ENCODE results near the gene VKORC1.
A peak's percentile ranks its signal among the peaks of the same experiment; 100 is the strongest.

Gene VKORC1

DNA sequence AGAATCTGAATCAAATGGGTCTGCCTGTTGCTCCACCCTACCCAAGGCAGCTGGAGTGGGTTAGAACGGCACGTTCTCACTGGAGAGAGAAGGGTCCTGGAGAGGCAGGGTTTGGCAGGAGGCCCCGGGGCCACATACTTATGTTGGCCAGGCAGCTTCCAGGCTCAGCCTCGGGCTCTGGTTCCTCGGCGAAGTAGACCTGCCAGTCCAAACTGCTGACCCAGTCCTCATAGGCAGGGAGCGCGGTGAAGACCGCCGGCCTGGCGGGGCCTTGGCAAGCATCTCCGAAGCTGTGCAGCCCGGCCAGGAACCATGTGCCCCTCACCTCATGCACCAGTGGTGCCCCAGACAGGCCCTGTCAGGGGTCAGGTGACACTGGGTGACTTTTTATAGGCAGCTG is 10.6 kb downstream of the VKORC1 start:
- DNase-seq (ENCODE audit: extremely low read depth in 1 of 2, low read depth in 1 of 2), result no peak

DNA sequence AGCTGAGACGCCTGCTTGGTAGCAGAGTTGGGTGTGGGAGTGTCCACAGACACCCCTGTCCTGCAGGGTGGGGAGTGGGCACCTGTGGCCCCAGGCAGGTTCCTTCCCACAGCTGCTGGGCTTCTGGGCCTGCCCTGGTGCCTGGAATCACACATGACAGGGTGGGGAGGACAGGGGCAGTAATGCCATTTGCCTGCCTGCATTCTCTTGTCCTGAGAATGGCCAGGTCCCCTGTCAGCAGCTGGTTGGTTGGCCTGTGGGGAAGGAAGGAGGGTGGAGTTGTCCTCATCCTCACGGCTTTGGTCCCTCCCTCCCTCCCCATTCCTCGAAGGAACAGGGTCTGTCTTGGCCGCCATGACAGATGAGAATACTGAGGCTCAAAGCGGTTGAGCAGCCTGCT is 11.0 kb downstream of the VKORC1 start:
- no peak for DNase-seq (ENCODE audit: extremely low read depth in 1 of 2, low read depth in 1 of 2)

DNA sequence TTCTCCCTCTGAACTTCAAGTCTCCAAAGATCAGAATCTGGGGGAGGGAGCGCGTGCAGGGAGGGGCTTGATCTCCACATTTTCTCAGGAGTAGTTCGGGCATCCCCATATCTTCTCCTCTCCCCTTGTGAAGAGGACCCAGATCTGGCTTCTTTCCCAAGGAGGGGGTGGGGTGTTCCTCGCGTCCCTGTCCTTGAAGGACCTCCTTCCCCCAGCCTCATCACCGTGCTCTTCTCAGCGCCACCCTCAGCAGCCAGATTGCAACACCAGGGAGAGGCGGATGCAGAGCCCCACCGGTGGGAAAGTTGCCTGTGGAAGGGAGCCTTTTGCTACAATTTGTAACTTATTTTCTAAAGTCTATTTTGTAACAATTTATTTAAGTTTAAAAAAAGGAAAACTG is 11.5 kb downstream of the VKORC1 start:
- no peak for DNase-seq (ENCODE audit: extremely low read depth in 1 of 2, low read depth in 1 of 2)

DNA sequence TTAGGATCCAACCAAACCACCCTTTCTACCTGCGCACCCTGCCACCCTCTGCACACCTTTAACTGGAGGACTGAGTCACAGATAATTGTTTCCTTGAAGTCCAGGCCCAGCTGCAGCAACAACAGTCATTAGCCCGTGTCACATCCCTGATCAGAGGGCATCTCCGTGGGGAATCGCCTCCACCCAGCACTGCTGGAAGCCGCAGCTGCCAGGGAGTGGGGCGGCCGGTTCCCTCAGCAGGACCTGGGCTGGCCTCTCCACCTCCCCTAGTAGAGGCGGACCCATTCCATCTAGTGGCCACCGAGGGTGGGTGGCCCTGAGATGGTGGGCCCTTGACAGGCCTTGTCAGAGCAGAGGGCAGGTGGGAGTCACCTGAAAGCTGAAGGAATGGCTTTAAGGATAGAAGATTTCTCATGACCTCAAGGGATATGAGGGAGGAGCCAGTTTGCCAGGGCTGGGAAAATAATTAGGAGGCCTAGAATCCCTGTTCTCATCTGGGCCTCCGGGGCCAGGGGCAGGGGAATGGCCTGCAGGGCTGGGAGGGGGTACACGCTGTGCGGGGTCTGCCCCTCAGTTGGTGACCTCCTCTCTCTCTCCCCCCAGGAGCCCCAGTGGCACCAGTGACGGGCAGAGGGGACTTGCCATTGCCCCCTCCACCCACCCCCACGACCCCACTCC is 12.1 kb downstream of the VKORC1 start:
- no peak for DNase-seq (ENCODE audit: extremely low read depth in 1 of 2, low read depth in 1 of 2)

DNA sequence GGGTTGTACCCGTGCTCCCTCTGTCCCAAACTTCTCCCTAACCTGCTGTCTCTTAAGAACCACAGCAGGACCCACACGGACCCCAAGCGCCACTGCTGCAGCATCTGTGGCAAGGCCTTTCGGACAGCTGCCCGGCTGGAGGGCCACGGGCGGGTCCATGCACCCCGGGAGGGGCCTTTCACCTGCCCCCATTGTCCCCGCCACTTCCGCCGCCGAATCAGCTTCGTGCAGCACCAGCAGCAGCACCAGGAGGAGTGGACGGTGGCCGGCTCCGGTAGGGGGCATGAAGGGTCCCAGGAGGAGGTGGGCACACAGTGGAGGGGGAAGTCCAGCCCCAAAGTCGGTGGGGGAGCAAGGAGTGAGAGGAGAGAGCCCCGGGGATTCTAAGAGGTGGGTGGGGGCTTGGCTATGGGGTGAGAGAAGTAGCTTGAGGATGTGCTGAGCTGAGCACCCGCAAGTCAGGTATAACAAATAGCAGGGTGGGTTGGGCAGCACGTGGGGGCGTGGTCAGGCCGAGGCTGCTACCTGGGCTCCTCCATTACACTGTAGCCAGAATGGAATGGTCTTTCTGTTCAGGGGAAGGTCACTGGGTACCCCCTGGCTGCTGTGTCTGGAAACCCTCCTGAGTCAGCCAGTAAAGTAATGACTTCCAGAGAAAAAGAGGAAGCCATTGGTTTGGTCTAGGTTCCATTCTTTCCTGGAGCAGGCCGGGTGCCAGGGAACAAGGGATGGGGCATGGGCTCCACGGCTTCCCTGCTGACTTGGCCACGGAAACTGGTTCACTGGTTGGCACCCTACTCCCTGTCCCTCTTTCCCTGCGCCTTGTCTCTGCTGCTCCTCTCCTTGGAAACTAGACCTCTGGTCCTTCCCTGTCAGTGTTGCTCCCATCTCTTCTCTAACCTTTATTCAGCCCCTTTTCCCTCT is 12.9 kb downstream of the VKORC1 start:
- no peak for DNase-seq (ENCODE audit: extremely low read depth in 1 of 2, low read depth in 1 of 2)

DNA sequence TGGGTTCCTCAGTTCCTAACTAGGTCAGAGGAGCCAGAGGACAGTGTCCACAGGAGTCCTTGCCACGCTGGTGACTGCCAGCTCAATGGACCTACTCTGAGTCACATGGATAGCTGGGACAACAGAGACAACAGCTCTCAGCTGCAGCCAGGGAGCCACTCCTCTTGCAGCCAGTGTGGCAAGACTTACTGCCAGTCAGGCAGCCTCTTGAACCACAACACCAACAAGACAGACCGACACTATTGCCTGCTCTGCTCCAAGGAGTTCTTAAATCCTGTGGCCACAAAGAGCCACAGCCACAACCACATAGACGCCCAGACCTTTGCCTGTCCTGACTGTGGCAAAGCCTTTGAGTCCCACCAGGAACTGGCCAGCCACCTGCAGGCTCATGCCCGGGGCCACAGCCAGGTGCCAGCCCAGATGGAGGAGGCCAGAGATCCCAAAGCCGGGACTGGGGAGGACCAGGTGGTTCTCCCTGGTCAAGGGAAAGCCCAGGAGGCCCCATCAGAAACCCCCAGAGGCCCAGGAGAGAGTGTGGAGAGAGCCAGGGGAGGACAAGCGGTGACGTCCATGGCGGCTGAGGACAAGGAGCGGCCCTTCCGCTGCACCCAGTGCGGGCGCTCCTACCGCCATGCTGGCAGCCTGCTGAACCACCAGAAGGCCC is 13.7 kb downstream of the VKORC1 start:
- DNase-seq (ENCODE audit: extremely low read depth in 1 of 2, low read depth in 1 of 2), result no peak

DNA sequence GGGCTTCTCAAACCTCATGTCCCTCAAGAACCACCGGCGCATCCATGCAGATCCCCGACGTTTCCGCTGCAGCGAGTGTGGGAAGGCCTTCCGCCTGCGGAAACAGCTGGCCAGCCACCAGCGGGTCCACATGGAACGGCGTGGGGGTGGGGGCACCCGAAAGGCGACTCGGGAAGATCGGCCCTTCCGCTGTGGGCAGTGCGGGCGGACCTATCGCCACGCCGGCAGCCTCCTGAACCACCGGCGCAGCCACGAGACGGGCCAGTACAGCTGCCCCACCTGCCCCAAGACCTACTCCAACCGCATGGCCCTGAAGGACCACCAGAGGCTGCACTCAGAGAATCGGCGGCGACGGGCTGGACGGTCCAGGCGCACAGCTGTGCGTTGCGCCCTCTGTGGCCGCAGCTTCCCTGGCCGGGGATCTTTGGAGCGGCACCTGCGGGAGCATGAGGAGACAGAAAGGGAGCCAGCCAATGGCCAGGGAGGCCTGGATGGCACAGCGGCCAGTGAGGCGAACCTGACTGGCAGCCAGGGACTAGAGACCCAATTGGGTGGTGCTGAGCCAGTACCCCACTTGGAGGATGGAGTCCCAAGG is 14.5 kb downstream of the VKORC1 start:
- DNase-seq (ENCODE audit: extremely low read depth in 1 of 2, low read depth in 1 of 2), result no peak

DNA sequence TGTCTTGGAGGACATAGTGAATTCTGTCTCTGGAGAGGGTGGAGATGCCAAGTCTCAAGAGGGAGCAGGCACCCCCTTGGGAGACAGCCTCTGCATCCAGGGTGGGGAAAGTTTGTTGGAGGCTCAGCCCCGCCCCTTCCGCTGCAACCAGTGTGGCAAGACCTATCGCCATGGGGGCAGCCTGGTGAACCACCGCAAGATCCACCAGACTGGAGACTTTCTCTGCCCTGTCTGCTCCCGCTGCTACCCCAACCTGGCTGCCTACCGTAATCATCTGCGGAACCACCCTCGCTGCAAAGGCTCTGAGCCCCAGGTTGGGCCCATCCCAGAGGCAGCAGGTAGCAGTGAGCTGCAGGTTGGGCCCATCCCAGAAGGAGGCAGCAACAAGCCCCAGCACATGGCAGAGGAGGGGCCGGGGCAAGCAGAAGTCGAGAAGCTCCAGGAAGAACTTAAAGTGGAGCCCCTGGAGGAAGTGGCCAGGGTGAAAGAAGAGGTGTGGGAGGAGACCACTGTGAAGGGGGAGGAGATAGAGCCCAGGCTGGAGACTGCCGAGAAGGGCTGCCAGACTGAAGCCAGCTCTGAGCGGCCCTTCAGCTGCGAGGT is 15.2 kb downstream of the VKORC1 start:
- no peak for DNase-seq (ENCODE audit: extremely low read depth in 1 of 2, low read depth in 1 of 2)

- no peak for DNase-seq (ENCODE audit: extremely low read depth in 1 of 2, low read depth in 1 of 2)
Measured at GRCh38 chr16:31078597-31079341, 15.8 kb downstream of the VKORC1 start.

DNA sequence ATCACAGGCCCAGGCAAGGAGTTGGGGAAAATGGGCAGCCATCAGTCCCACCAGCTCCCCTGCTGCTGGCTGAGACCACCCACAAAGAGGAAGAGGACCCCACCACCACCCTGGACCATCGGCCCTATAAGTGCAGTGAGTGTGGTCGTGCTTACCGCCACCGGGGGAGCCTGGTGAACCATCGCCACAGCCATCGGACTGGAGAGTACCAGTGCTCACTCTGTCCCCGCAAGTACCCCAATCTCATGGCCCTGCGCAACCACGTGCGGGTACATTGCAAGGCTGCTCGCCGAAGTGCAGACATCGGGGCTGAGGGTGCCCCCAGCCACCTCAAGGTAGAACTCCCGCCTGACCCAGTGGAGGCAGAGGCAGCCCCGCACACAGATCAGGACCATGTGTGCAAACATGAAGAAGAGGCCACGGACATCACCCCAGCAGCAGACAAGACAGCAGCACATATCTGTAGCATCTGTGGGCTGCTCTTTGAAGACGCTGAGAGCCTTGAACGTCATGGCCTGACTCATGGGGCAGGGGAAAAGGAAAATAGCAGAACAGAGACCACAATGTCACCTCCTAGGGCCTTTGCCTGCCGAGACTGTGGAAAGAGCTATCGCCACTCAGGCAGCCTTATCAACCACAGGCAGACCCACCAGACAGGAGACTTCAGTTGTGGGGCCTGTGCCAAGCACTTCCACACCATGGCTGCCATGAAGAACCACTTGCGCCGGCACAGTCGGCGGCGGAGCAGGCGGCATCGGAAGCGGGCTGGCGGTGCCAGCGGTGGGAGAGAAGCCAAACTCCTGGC is 16.8 kb downstream of the VKORC1 start:
- DNase-seq (ENCODE audit: extremely low read depth in 1 of 2, low read depth in 1 of 2), result no peak

GRCh38 chr16:31077024-31077423 is 17.6 kb downstream of the VKORC1 start:
- no peak for DNase-seq (ENCODE audit: extremely low read depth in 1 of 2, low read depth in 1 of 2)

DNA sequence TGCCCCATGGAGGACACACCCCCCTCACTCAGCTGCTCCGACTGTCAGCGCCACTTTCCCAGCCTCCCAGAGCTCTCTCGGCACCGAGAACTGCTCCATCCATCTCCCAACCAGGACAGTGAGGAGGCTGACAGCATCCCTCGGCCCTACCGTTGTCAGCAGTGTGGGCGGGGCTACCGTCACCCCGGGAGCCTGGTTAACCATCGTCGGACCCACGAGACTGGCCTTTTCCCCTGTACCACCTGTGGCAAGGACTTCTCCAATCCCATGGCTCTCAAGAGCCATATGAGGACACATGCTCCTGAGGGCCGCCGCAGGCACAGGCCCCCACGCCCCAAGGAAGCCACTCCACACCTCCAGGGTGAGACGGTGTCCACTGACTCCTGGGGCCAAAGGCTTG is 18.3 kb downstream of the VKORC1 start:
- no peak for DNase-seq (ENCODE audit: extremely low read depth in 1 of 2, low read depth in 1 of 2)

- no peak for DNase-seq (ENCODE audit: extremely low read depth in 1 of 2, low read depth in 1 of 2)
Measured at GRCh38 chr16:31074814-31075183, 19.8 kb downstream of the VKORC1 start.

GRCh38 chr16:31073970-31074813 is 20.4 kb downstream of the VKORC1 start, which contains the start of the genes ZNF646 and ZNF668:
Gene ZNF646, plus strand, starts transcription at chr16:31074422. Its CDS starts 1,903 bp downstream, at chr16:31076325.
Gene ZNF668, minus strand, starts transcription at chr16:31074240. Its CDS starts 9,781 bp downstream, at chr16:31064459.
- DNase-seq (ENCODE audit: extremely low read depth in 1 of 2, low read depth in 1 of 2), result peak; percentile 91 to 98

DNA sequence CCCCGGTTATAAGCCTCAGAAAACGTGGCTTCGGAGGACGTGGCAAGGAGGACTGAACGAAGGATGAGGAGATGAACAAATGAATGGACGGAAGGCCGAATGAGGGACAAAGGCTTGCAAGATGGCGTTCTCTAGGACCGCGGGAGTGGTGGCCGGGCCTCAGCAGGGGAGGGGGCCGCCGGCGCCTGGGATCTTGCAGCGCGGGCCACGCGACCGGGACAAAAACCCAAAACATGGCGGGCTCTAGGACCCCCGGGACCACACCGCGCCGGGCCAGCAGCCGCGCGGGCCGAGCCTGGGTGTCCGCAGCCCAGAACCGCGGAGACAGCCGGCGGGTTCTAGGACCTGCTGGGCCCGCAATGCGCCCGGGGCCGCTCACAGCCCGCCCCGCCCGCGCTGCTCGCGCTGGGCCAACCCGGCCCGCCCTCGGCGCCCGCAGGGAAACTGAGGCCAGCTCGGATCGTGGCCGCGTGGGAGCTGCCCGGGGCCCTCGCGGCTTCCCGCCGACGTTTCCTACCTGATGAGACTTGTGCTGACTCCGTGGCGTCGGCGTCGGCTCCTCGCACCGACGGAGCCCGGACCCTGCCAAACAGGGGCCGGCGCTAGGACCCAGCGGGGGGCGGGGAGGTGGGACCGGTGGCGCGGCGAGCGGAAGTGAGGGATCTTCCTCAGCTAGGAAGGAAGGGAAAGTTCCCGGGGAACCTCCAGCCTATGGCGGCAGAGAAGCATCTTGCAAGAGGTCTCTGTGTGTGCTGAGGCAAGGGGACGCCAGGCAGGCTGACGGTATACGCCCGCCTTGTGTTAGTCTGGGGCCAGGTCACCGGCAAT is 21.2 kb downstream of the VKORC1 start:
- peak; percentile 65 to 81 for DNase-seq (ENCODE audit: extremely low read depth in 1 of 2, low read depth in 1 of 2)

DNA sequence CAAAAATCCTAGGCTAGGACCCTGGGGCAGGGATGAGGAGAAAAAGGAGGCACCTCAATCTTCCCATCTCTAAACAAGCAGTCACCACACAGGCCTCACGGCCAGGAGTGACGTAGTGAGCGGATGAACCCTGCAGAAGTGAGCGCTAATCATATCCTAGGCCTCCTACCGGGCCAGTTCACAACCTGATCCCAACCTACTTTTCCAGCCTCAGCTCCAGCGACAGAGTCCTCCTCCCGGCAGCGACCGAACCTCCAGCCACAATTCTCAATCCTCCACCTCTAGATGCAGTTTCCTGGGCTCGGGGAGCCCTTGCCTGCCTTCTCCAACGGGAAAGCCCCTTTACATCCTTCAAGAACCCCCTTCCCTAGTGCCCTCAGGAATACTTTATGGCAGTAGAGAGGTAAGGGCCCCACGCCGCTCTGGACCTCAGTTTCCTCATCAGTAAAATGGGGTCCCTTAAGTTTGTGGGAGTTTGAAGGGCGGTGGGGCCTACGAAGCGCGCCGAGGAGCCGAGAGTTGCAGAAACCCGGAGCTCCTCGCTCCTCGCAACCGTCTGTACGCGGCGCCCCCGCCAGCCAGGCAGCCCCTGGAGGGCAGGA is 22.0 kb downstream of the VKORC1 start:
- DNase-seq (ENCODE audit: extremely low read depth in 1 of 2, low read depth in 1 of 2), result no peak

GRCh38 chr16:31071861-31072260 is 22.7 kb downstream of the VKORC1 start:
- DNase-seq (ENCODE audit: extremely low read depth in 1 of 2, low read depth in 1 of 2), result no peak
